Activated naive CD8-positive, alpha-beta T cell treated with anti-CD3 and anti-CD28 coated beads, Interleukin-2, amount 10 ng/mL, durations not matched to agents 7 days and 5 days (primary cell): ENCODE measurements around the gene B3GNT2. TPM values are rescaled to one million over a fixed set of nuclear protein-coding genes. Genes with fewer than 3 reads are reported as not detected.

ENCODE experiments used
- ATAC-seq: fragments of 150-1000 bp; cut with Tn5 transposase; one replicate; pipeline ENCODE4 v1.10.0; 2021; ENCODE audit warnings: low read depth, moderate library complexity
- POLR2A ChIA-PET: fragments of 350-600 bp; sonication (Branson Sonifier 250); formaldehyde crosslinking; loops from one replicate; lab custom pipeline; 2021; ENCODE audit warnings: antibody characterized with exemption; lab: Charles Lee
- DNase-seq: peaks from one replicate; pipeline ENCODE4 v3.0.0; 2021
- H3K27ac Mint-ChIP-seq: one replicate; pipeline ENCODE4 v1.8.0; 2022; ENCODE audit warnings: mild to moderate bottlenecking, mixed read lengths
- H3K27me3 Mint-ChIP-seq: one replicate; pipeline ENCODE4 v1.8.0; 2022; ENCODE audit warnings: mild to moderate bottlenecking, moderate library complexity, mixed read lengths
- H3K36me3 Mint-ChIP-seq: one replicate; pipeline ENCODE4 v1.8.0; 2021; ENCODE audit warnings: mild to moderate bottlenecking, mixed read lengths
- H3K4me1 Mint-ChIP-seq: one replicate; pipeline ENCODE4 v1.8.0; 2021; ENCODE audit warnings: mixed read lengths
- H3K4me3 Mint-ChIP-seq: one replicate; pipeline ENCODE4 v1.8.0; 2022; ENCODE audit warnings: mild to moderate bottlenecking, moderate library complexity, mixed read lengths
- H3K9me3 Mint-ChIP-seq: one replicate; pipeline ENCODE4 v1.8.0; 2021; ENCODE audit warnings: mixed read lengths
- total RNA-seq, 2 experiments: library from RNA; stranded (reverse); gene quantifications; one replicate each; pipeline ENCODE4 v1.2.3, GENCODE V29; 2021

B3GNT2 gene
- total RNA-seq, 2 experiments from 2014 or later: 45.5 to 46.0 TPM

DNA sequence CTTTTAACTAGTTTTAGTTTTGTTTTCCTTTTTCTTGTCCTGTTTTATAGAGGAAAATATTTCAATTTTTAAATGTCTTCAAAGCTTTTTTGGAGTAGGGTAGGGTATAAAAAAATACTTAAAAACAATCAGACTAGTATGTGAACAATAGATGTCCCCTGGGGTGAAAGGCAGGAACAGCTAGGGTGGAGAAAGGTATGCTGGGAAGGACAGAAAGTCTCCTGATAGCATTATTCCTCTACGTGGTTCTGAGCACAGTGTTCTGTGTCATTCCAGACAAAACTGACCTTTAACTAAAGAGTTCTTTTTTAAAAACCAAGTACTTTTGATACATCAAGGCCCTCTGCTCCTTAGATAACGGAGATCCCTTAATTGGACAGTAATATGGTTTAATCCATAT is 32.1 kb upstream of the B3GNT2 start:
- DNase-seq: no peak
- H3K36me3 Mint-ChIP-seq: no peaks in the 10 kb centered on the region
- H3K4me3 Mint-ChIP-seq: no peak overlapping the region
- peaks cover 3% of the 10 kb centered on the region for H3K4me1 Mint-ChIP-seq
- POLR2A ChIA-PET: no interaction called here
- H3K27me3 Mint-ChIP-seq: peaks cover 6% of the 10 kb centered on the region
- ATAC-seq: no peak
- no peak overlapping the region for H3K27ac Mint-ChIP-seq
- no peaks in the 10 kb centered on the region for H3K9me3 Mint-ChIP-seq

DNA sequence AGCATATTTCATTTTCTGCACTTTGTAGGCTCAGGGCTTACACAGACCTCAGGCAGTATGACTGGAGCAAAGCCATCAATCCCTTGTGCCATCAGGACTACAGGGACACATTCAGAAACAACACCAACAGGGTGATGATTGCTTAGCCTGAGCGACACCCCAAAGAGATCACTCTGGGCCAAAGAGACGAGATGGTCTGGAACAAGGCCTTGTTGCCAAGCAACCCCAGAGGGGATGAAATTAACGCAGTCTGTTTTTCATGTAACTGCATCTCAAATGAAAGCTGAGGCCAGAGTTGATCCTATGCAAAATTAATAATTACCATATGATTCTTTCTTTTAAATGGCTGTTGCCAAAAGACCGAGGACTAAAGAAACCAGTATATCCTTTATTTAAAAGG is 20.2 kb upstream of the B3GNT2 start:
- Mint-ChIP-seq H3K27ac (no peak overlapping the region), H3K4me3 (no peak overlapping the region), H3K4me1 (no peaks in the 10 kb centered on the region), H3K9me3 (no peaks in the 10 kb centered on the region), H3K27me3 (peaks cover 5% of the 10 kb centered on the region), H3K36me3 (peaks cover 2% of the 10 kb centered on the region)
- POLR2A ChIA-PET: no interaction called here
- ATAC-seq: no peak
- DNase-seq: no peak

DNA sequence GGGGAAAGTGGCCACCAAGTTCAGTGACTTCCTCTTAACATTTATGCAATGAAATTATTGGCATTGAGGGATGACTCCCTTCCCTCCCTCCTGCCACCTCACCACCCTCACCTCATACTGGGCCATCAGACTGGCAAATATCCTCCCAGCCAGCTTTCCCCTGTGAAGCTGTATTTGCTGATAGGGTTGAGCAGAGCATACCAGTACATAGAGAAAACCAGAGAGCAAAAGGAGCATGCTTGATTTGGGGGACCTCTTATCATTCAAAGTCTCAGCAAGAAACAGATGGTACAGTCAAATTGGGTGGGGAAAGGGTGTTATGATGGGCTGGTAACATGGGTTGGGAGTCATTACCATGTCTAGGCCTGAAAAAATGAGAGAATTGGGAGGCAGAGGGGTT is 19.1 kb upstream of the B3GNT2 start:
- POLR2A ChIA-PET: no interaction called here
- H3K9me3 Mint-ChIP-seq: no peaks in the 10 kb centered on the region
- no peaks in the 10 kb centered on the region for H3K4me1 Mint-ChIP-seq
- H3K4me3 Mint-ChIP-seq: no peak overlapping the region
- peaks cover 5% of the 10 kb centered on the region for H3K27me3 Mint-ChIP-seq
- no peak for ATAC-seq
- DNase-seq: no peak
- H3K27ac Mint-ChIP-seq: no peak overlapping the region
- H3K36me3 Mint-ChIP-seq: peaks cover 2% of the 10 kb centered on the region

DNA sequence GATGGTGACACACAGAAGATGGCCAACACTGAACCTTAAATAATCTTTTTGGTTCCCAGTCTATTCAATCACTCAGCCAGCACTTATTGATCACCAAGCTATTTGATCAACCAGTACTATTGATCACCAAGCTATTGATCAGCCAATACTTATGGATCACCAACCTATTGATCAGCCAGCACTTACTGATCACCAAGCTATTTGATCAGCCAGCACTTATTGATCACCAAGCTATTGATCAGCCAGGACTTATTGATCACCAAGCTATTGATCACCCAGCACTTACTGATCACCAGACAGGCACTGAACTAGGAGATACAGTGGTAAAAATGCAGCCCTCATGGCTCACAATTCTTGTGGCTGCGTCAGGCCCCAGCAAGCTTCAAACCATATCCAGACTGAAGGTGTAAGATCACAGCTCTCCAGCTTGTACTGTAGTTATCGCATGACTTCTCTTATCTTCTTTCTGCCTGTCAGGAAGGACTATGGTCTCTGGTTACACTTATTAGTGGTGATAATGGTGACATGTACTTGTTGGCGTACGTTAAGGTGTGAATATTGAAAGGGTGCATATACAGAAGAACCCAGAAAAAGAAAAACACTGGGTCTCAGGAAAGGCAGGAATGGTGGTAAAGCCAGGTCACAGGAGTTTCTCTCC is 18.4 kb upstream of the B3GNT2 start:
- Mint-ChIP-seq H3K4me1 (peaks cover 3% of the 10 kb centered on the region), H3K27ac (no peak overlapping the region), H3K9me3 (no peaks in the 10 kb centered on the region), H3K4me3 (no peak overlapping the region), H3K36me3 (peaks cover 4% of the 10 kb centered on the region), H3K27me3 (peaks cover 5% of the 10 kb centered on the region)
- ATAC-seq (no peak), DNase-seq (no peak)
- POLR2A ChIA-PET: interaction anchor here (1.3 kb wide), 1 partner anchor 18 kb away, joined by 4 read pairs; the partner anchor contains the start of gene B3GNT2

DNA sequence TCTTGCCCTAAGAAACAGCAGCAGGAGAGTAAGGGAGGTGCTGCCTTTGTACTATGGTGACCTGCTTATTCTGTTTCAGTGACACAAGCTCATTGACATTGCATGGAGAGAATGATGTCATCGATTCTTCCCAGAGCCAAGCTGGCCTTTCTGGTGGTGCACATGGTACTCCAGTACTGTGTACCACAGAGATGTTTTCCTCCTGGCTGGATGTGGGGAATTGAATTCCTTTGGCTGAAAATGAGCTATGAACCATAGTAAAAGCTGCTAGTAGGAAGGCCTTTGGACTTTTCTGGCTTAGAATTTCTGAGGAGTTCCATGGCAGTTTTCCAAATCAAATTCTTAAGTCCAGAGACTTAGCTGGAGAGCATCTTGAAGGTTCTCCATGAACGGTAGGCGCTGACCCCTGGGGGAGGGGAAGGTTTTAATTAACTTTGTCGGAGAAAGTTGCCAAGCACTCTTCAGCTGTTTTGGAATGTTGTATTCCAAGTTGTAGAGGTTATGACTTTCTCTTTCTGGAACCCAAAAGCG is 17.1 kb upstream of the B3GNT2 start:
- no peaks in the 10 kb centered on the region for H3K9me3 Mint-ChIP-seq
- H3K27me3 Mint-ChIP-seq: no peaks in the 10 kb centered on the region
- no peak for ATAC-seq
- DNase-seq: no peak
- peaks cover 4% of the 10 kb centered on the region for H3K36me3 Mint-ChIP-seq
- no peak overlapping the region for H3K4me3 Mint-ChIP-seq
- H3K27ac Mint-ChIP-seq: no peak overlapping the region
- POLR2A ChIA-PET: no interaction called here
- peaks cover 3% of the 10 kb centered on the region for H3K4me1 Mint-ChIP-seq

DNA sequence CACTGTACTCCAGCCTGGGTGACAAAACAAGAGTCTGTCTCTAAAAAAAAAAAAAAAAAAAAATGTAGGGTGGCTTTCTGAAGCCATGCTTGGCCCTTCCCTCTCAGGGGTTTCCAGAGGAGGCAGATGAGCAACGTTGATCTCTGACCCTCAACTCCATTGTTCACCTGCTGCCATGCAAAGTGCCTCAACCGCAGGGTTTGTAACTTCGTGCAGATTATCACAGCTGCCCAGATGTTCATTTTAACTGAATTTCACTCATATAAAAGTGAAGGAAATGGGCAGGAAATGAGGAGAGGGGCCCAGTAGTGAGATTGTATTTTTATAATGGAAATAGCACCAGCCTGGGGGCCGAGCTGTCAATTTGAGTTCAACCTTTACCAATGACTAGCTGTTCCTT is 14.9 kb upstream of the B3GNT2 start:
- H3K27ac Mint-ChIP-seq: no peak overlapping the region

DNA sequence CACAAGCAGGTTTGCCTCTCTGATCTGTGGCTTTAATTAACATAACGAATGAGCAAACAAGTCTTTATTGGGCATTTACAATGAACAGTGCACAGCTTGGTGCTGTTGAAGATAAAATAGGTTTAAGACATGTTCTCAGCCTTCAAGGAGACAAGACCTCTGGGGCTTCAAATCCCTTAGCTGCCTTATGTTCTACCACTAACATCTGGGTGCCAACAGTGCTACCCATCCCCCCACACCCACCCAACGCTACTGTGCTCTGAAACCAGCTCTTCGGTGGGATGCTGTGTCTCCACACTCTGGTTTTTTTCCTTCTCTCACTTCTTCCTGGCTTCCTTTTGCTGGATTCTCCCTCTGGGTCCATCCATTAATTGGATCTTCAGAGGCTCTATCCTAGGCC is 14.1 kb upstream of the B3GNT2 start:
- POLR2A ChIA-PET: no interaction called here
- H3K27me3 Mint-ChIP-seq: no peaks in the 10 kb centered on the region
- no peak for DNase-seq
- no peak overlapping the region for H3K4me3 Mint-ChIP-seq
- peaks cover 4% of the 10 kb centered on the region for H3K36me3 Mint-ChIP-seq
- no peak overlapping the region for H3K27ac Mint-ChIP-seq
- no peak for ATAC-seq
- H3K4me1 Mint-ChIP-seq: peaks cover 3% of the 10 kb centered on the region
- H3K9me3 Mint-ChIP-seq: no peaks in the 10 kb centered on the region

More for the DNA sequence above, 14.9 kb upstream of the B3GNT2 start:
- DNase-seq: no peak
- Mint-ChIP-seq H3K9me3 (no peaks in the 10 kb centered on the region), H3K4me3 (no peak overlapping the region), H3K36me3 (peaks cover 4% of the 10 kb centered on the region), H3K4me1 (peaks cover 3% of the 10 kb centered on the region), H3K27me3 (no peaks in the 10 kb centered on the region)
- POLR2A ChIA-PET: no interaction called here
- ATAC-seq: no peak

DNA sequence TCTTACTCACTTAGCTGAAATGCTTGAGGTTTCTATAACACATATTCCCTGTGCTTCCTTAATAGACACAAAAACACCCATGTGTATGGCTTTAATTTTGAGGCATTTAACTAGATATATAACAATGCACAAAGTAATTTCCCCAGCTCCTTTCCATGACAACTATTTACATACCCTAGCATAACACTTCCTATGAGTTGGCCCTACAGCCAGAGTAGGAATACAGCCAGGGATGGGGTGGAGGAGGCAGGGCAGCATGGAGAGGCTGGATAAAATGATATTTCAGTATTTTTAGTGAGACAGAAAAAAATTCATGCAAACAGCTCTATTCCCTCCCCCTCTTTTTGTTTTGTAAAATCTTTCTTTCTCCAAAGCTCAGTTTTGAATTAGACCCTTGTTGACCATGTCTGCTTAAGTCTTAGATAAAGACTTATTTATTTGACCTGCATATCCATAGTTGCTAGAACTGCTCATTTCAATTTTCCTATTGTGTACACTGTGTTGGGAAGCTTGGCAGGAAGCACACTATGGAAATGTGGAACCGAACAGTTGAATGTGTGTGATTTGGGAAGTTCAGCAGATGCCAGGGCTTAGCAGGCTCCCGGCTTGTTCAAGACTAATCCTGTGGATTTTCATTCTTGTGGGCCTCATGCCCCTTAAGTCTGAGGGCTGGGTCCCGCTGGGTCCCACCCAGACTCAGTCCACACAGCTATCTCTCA is 11.2 kb upstream of the B3GNT2 start:
- peaks cover 4% of the 10 kb centered on the region for H3K36me3 Mint-ChIP-seq
- no peak overlapping the region for H3K4me3 Mint-ChIP-seq
- ATAC-seq (no peak), DNase-seq (no peak)
- H3K27me3 Mint-ChIP-seq: peaks cover 2% of the 10 kb centered on the region
- peaks cover 3% of the 10 kb centered on the region for H3K4me1 Mint-ChIP-seq
- H3K27ac Mint-ChIP-seq: no peak overlapping the region
- POLR2A ChIA-PET: interaction anchor here (0.8 kb wide), 2 partner anchors 11 to 16 kb away, joined by 3 to 4 read pairs; partner anchors contain the start of gene B3GNT2
- peaks cover 4% of the 10 kb centered on the region for H3K9me3 Mint-ChIP-seq

DNA sequence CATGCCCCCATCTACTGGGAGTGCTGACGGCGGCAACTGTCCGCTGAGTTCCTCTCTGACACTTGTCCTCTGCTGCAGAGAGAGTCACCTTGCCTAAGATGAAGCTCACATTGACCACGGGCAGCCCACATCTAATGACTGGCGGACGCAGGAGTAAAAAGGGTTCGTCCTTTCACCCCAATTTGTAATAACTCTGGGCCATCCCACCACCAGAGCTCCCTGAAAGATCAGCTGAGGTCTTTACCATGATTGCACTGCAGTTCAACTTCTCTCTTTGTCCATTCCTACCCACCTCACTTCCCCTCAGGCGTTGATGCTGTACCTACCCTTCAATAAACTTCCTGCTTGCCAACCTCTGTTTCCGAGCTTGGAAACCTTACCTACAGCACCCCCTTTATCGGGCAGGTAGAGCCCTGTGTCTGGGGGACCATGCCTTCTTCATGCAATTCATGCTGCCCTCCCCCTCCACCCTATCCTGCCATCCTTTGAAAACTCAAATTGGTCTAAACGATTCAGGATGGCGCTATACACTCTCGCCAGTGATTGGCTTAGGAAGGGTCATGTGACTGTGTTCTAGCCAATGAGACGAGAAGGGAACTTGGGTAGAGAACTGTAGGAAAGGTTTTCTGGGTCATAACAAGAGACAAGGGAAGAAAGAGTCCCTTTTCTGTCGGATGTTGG is 10.3 kb upstream of the B3GNT2 start:
- Mint-ChIP-seq H3K4me1 (peaks cover 4% of the 10 kb centered on the region), H3K4me3 (no peak overlapping the region), H3K27ac (no peak overlapping the region), H3K9me3 (peaks cover 4% of the 10 kb centered on the region), H3K36me3 (peaks cover 3% of the 10 kb centered on the region), H3K27me3 (peaks cover 2% of the 10 kb centered on the region)
- DNase-seq (no peak), ATAC-seq (no peak)
- POLR2A ChIA-PET: no interaction called here

DNA sequence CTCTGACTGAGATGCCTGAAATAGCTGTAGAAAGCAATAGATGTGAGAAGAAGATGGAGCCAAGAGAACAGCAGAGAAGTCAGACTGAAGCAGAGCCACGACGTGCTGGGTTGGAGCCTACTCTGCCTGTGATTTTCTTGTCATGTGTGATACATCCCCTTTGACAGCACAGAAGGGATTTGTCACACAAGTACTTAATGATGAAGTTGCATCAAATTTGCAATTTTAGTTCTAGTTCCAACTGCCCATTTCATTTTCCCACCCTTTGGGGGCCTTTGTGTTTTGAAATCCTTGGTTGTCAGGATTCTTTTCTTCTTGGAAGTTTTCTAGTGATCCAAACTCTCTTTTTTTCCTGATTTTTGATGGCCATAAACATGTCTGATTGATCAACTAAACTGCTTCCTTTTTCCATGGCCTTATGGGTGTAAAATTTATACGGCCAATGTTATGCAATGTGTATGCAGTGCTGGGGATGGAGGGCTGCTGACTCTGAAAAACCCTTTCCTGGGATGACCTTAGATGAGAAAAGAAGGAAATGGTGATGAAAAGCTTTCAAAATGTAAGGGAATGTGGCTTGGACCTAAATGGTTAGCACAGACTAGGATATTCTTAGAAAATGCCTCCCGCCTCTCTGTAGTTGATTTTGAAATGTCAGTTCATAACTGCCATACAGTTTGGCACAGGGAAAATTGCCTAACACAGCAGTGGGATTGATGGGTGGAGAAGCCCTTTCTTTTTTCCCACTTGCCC is 9.6 kb upstream of the B3GNT2 start:
- Mint-ChIP-seq H3K4me1 (peaks cover 4% of the 10 kb centered on the region), H3K4me3 (no peak overlapping the region), H3K27ac (no peak overlapping the region), H3K9me3 (peaks cover 4% of the 10 kb centered on the region), H3K27me3 (peaks cover 2% of the 10 kb centered on the region), H3K36me3 (peaks cover 3% of the 10 kb centered on the region)
- no peak for DNase-seq
- POLR2A ChIA-PET: no interaction called here
- ATAC-seq: no peak

DNA sequence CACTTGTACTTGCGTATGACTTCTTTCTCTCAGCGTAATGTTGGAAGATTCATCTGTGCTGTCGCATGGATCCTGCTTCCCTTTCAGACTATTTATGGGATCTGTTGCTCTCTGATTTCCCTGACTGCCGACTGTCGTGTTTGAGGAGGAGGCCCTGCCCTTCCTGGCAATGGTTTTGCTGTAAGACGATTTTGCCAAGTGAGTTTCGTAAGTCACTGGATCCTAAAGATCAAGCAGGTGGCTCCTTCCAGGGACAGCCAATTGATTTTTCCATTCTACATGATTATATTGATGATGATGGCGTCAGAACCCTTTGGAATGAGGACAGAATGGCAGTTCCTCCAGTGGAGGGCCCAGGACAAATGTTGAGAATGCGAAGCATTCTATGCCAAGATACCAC is 8.7 kb upstream of the B3GNT2 start:
- Mint-ChIP-seq H3K27me3 (peaks cover 2% of the 10 kb centered on the region), H3K4me3 (no peak overlapping the region), H3K9me3 (peaks cover 4% of the 10 kb centered on the region), H3K36me3 (no peaks in the 10 kb centered on the region), H3K27ac (no peak overlapping the region), H3K4me1 (peaks cover 2% of the 10 kb centered on the region)
- ATAC-seq (no peak), DNase-seq (no peak)
- POLR2A ChIA-PET: no interaction called here

DNA sequence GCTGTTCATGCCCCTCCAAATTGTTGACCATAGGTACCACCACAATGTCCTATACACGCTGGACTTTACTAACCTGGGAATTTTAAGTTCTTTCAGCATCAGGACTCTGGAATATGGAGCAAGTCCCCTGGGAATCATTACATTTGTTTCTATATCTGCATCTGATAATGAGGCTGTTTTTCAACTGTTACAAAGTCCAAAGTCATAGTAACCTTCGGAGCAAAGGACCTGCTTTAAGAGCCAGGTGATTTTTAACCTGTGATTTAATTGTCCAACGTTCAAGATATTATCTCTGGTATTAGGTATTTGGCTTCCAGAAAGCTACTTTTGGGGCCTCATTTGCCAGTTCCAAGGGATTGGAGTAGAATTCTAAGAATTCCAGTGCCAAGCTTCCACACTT is 7.5 kb upstream of the B3GNT2 start:
- Mint-ChIP-seq H3K27me3 (peaks cover 2% of the 10 kb centered on the region), H3K4me3 (no peak overlapping the region), H3K27ac (no peak overlapping the region), H3K9me3 (peaks cover 4% of the 10 kb centered on the region), H3K36me3 (no peaks in the 10 kb centered on the region), H3K4me1 (peaks cover 12% of the 10 kb centered on the region)
- no peak for ATAC-seq
- POLR2A ChIA-PET: no interaction called here
- DNase-seq: no peak

DNA sequence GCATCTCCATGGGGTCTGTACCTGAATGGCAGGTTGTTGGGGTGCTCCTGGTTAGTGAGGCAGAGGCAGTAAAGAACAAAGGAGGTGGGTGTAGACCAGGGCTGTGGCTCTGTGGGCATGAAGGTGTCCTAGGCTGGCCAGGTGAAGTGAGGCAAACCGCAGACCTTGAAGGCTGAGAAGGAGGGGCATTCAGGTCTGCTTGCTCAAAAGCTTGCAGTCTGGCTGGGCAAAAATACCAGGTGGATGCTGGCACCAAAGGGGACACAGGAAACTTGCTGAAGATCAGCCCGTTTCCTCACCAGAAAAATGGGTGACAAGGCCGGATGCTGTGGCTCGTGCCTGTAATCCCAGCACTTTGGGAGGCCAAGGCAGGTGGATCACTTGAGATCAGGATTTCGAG is 6.7 kb upstream of the B3GNT2 start:
- ATAC-seq: no peak
- Mint-ChIP-seq H3K9me3 (peaks cover 4% of the 10 kb centered on the region), H3K27me3 (peaks cover 2% of the 10 kb centered on the region), H3K36me3 (no peaks in the 10 kb centered on the region), H3K4me1 (peaks cover 14% of the 10 kb centered on the region), H3K27ac (no peak overlapping the region), H3K4me3 (no peak overlapping the region)
- POLR2A ChIA-PET: no interaction called here
- no peak for DNase-seq
